ENCODE measurements around the gene SMOC2. TPM values are rescaled to one million over a fixed set of nuclear protein-coding genes. Genes with fewer than 3 reads are reported as not detected.

Gene SMOC2
- polyA plus RNA-seq, 1 of the 3 experiments (the other 2 are of a cell fraction) = not detected

DNA sequence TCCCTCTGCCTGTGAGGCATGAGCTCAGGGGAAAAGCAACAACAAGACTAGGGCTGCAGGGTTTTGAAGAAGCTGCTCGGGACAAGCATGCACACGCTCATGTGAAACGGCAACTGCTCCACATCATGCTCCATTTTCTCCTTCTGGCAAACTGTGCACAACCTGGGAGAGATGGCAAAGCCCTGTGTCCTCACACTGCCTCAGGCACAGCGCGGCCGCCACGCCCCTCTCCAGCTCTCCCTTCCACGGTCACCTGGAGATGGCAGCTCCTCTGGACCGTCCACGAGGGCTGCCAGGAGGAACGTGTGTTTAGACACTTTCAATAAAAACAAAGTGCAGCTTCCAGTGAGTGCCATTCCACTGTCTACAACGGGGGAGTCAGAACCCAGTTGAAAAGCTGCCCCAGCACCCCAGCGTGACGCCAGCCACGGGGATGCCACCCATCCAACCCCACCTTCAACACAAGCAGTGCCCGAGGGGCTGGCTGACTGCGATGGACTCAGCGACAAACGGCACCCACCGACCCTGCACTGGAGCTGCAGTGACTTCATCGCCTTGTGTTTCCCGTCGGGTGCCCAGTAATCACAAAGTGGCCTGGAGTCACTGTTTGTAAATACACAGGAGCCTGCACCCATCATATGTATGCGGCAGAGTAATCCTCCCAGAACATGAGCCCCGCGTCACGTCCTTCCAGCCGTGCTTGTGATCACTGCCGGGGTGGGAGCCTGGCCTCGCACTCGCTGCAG lies 16.1 kb downstream of the SMOC2 start:
- no peaks in the 10 kb centered on the region for H3K36me3 ChIP-seq (replicated peaks in 1 of 2; ENCODE audit: control insufficient read depth in 1 of 2, insufficient read depth in 2 of 2, low read length in 1 of 2)
- no peaks in the 10 kb centered on the region for H3K27me3 ChIP-seq (ENCODE audit: insufficient read depth)
- no peaks in the 10 kb centered on the region; a peak in 1 of 4 replicates for H3K4me1 ChIP-seq (ENCODE audit: control insufficient read depth in 1 of 2, insufficient read depth in 2 of 2, low read depth in 1 of 2, low read length in 1 of 2)
- DNase-seq = no peak
- no peaks in the 10 kb centered on the region for H3K9me2 ChIP-seq
- H3K4me3 ChIP-seq (ENCODE audit: low read depth in 2 of 2, low read length in 1 of 2) = no peak overlapping the region
- TF ChIP-seq GATA2 (CRISPR knock-in tag; IDR thresholded peaks at IDR 0.05) (no peak), FOXJ3 (CRISPR knock-in tag; IDR thresholded peaks at IDR 0.05) (no peak), RCOR1 (IDR thresholded peaks at IDR 0.05; ENCODE audit: low read length) (no peak), EP300 (IDR thresholded peaks at IDR 0.05; ENCODE audit: borderline replicate concordance in 1 of 2, low read depth in 1 of 2, low read length in 1 of 2) (no peak), NFIC (IDR thresholded peaks at IDR 0.05; ENCODE audit: borderline replicate concordance) (no peak), RFX5 (IDR thresholded peaks at IDR 0.05; ENCODE audit: low read length) (no peak), FOSL2 (IDR thresholded peaks at IDR 0.05; ENCODE audit: borderline replicate concordance, low read depth) (no peak), JUND (IDR thresholded peaks at IDR 0.05) (no peak), POLR2AphosphoS5 (IDR thresholded peaks at IDR 0.05; ENCODE audit: low read depth, low read length) (no peak), YY1 (IDR thresholded peaks at IDR 0.05; ENCODE audit: low read depth) (no peak), TEAD4 (IDR thresholded peaks at IDR 0.05; ENCODE audit: borderline replicate concordance, insufficient read depth) (no peak), ELF1 (IDR thresholded peaks at IDR 0.05) (no peak), CHD2 (IDR thresholded peaks at IDR 0.05; ENCODE audit: low read length, partially characterized antibody) (no peak), RAD21 (IDR thresholded peaks at IDR 0.05; ENCODE audit: low read length) (no peak), GABPA (IDR thresholded peaks at IDR 0.05; ENCODE audit: low read depth) (no peak), MXI1 (IDR thresholded peaks at IDR 0.05; ENCODE audit: low read depth, low read length) (no peak), EZH2phosphoT487 (IDR thresholded peaks at IDR 0.05; ENCODE audit: borderline replicate concordance, low read depth) (no peak)
- TF ChIP-seq, protein P1, sequence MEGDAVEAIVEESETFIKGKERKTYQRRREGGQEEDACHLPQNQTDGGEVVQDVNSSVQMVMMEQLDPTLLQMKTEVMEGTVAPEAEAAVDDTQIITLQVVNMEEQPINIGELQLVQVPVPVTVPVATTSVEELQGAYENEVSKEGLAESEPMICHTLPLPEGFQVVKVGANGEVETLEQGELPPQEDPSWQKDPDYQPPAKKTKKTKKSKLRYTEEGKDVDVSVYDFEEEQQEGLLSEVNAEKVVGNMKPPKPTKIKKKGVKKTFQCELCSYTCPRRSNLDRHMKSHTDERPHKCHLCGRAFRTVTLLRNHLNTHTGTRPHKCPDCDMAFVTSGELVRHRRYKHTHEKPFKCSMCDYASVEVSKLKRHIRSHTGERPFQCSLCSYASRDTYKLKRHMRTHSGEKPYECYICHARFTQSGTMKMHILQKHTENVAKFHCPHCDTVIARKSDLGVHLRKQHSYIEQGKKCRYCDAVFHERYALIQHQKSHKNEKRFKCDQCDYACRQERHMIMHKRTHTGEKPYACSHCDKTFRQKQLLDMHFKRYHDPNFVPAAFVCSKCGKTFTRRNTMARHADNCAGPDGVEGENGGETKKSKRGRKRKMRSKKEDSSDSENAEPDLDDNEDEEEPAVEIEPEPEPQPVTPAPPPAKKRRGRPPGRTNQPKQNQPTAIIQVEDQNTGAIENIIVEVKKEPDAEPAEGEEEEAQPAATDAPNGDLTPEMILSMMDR (IDR thresholded peaks at IDR 0.05) = no peak
- TF ChIP-seq, protein P2, sequence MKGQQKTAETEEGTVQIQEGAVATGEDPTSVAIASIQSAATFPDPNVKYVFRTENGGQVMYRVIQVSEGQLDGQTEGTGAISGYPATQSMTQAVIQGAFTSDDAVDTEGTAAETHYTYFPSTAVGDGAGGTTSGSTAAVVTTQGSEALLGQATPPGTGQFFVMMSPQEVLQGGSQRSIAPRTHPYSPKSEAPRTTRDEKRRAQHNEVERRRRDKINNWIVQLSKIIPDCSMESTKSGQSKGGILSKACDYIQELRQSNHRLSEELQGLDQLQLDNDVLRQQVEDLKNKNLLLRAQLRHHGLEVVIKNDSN (IDR thresholded peaks at IDR 0.05; ENCODE audit: borderline replicate concordance, low read depth) = no peak
- TF ChIP-seq, protein P3, sequence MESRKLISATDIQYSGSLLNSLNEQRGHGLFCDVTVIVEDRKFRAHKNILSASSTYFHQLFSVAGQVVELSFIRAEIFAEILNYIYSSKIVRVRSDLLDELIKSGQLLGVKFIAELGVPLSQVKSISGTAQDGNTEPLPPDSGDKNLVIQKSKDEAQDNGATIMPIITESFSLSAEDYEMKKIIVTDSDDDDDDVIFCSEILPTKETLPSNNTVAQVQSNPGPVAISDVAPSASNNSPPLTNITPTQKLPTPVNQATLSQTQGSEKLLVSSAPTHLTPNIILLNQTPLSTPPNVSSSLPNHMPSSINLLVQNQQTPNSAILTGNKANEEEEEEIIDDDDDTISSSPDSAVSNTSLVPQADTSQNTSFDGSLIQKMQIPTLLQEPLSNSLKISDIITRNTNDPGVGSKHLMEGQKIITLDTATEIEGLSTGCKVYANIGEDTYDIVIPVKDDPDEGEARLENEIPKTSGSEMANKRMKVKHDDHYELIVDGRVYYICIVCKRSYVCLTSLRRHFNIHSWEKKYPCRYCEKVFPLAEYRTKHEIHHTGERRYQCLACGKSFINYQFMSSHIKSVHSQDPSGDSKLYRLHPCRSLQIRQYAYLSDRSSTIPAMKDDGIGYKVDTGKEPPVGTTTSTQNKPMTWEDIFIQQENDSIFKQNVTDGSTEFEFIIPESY (IDR thresholded peaks at IDR 0.05; ENCODE audit: borderline replicate concordance, low read depth) = no peak
- no peaks in the 10 kb centered on the region for H3K79me2 ChIP-seq (ENCODE audit: insufficient read depth)
- 50% methylated on average over 10 of the region's 31 CpGs for WGBS (ENCODE audit: low lambda C conversion rate)
- H3K27ac ChIP-seq (ENCODE audit: low read depth in 2 of 2, low read length in 1 of 2) = no peak overlapping the region
- no peaks in the 10 kb centered on the region for H3K9me3 ChIP-seq
- H3F3A ChIP-seq (replicated peaks; ENCODE audit: insufficient read depth) = no peaks in the 10 kb centered on the region
- no peaks in the 10 kb centered on the region for H4K20me1 ChIP-seq (ENCODE audit: insufficient read depth)
- CTCF ChIA-PET = no interaction called here
- H2AFZ ChIP-seq (ENCODE audit: low read depth) = no peak overlapping the region
- no peak overlapping the region for H3K4me2 ChIP-seq
- H3K9ac ChIP-seq = no peak overlapping the region
- POLR2A ChIA-PET = no interaction called here
